Heart left ventricle (tissue), 16 donors: ENCODE measurements around the gene CAMTA1. TPM values are rescaled to one million over a fixed set of nuclear protein-coding genes. Genes with fewer than 3 reads are reported as not detected.

Experiments
- ATAC-seq, 4 donors: fragments of 200-7000 bp; cut with Tn5 transposase; one replicate each; pipeline ENCODE4 v1.9.1; 2020 to 2022; ENCODE audit warnings: moderate library complexity in 4 of 4, mild to moderate bottlenecking in 3 of 4, moderate number of reproducible peaks in 1 of 4
- DNase-seq, 5 donors: peaks; one replicate each; pipeline ENCODE4 v3.0.0-alpha.2; 2020
- H3K27ac ChIP-seq, 12 donors: fragments of 200-600 bp; sonication (generic) in 4 of 12; one replicate each; pipeline versions ENCODE4 v1.5.0 to v1.8.0; 2016 to 2022; ENCODE audit warnings: mild to moderate bottlenecking in 2 of 12
- H3K27me3 ChIP-seq, 9 donors: fragments of 200-600 bp; sonication (generic) in 2 of 9; one replicate each; pipeline versions ENCODE4 v1.5.1 to v1.8.0; 2016 to 2022; ENCODE audit warnings: mild to moderate bottlenecking in 3 of 9
- H3K36me3 ChIP-seq, 9 donors: fragments of 200-600 bp; sonication (generic) in 2 of 9; one replicate each; pipeline versions ENCODE4 v1.5.0 to v1.8.0; 2018 to 2022; ENCODE audit warnings: mild to moderate bottlenecking in 2 of 9
- H3K4me1 ChIP-seq, 12 donors: fragments of 200-600 bp; sonication (generic) in 4 of 12; one replicate each; pipeline versions ENCODE4 v1.5.0 to v1.8.0; 2016 to 2022; ENCODE audit warnings: mild to moderate bottlenecking in 3 of 12
- H3K4me3 ChIP-seq, 12 donors: fragments of 200-600 bp; sonication (generic) in 4 of 12; one replicate each; pipeline versions ENCODE4 v1.5.0 to v1.8.0; 2017 to 2022; ENCODE audit warnings: mild to moderate bottlenecking in 9 of 12, moderate library complexity in 4 of 12
- H3K9me3 ChIP-seq, 12 donors: fragments of 200-600 bp; sonication (generic) in 4 of 12; one replicate each; pipeline versions ENCODE4 v1.5.0 to v1.8.0; 2016 to 2022; ENCODE audit warnings: mild to moderate bottlenecking in 1 of 12
- POLR2A ChIP-seq, 2 donors: fragments of 450-650 bp; IDR thresholded peaks; one replicate each; pipeline ENCODE4 v1.6.1; 2017; ENCODE audit warnings: antibody characterized with exemption in 2 of 2, mild to moderate bottlenecking in 2 of 2, moderate library complexity in 2 of 2
- WGBS, 4 donors: extraction: QIAGEN DNeasy Blood & Tissue Kit in 2 of 4; methylation state at CpG; one replicate each; pipeline versions ENCODE4 v1.1.5 to v1.1.7; 2013 to 2018; 5-methylcytosine and 5-hydroxymethylcytosine counted together
- intact Hi-C, 10 donors: fragments of 100-400 bp; cut with DNase I; formaldehyde crosslinking; loops; one replicate each; pipeline versions ENCODE4 v1.11.1 to v1.14.2; 2022
- polyA plus RNA-seq, 2 donors: library from polyadenylated mRNA; stranded (reverse); fragments of 200-250 nt; gene quantifications; one replicate each; pipeline ENCODE4 v1.2.3, GENCODE V29; 2013
- total RNA-seq, 9 donors: library from RNA; depleted of rRNA in 2 of 9; stranded (reverse); fragments of >200 nt in 2 of 9; fragmentation: NEBNext Ultra II Directional in 3 of 9; extraction: Animal tissue kit (Norgen Biotek cat#: 25700) in 3 of 9; gene quantifications; one replicate each; pipeline versions ENCODE4 v1.1.0 to v1.2.4, GENCODE V29; 2016 to 2023
- TF ChIP-seq, protein P1 (sequence below), 12 donors: fragments of 200-600 bp; sonication (generic) in 4 of 12; IDR thresholded peaks; one replicate each; pipeline versions ENCODE4 v1.5.0 to v1.8.0; 2018 to 2022; ENCODE audit warnings: antibody characterized with exemption in 12 of 12, mild to moderate bottlenecking in 5 of 12
- donor health status: ischemic (EF 13 %, LVEDD 7.1; RV severe dilation, severe dysfunction).
- donor health status: healthy with polysubstance abuse.
- donor health status: DM: no; HTN: yes; CAD: no.
- donor health status: DM: no; HTN: no; CAD: no.
- donor health status: ischemic (EF 25% LVEDD 6.9; RV normal size, moderate dysfunction).
- donor health status: ischemic (EF 25% LVEDD 5.7; RV mildly dilated, moderate dysfunction).
- donor health status: healthy.
- donor health status: DM: yes; HTN: yes; CAD: no.
- donor health status: ischemic (EF 35%, LVEDD 5.7; RV mildly dilated, moderate dysfunction).
- donor health status: nonischemic (EF 11% LVEDD 7.7; RV severe dilation, severe dysfunction).
- donor health status: DM: yes; HTN: yes; CAD: no.
- donor health status: PGD.
- donor health status: ischemic (EF 29% LVEDD 5.4; RV normal size, mild dysfunction).
- donor health status: nonischemic (EF 23%, LVEDD 6.1; RV moderate dilation, normal function).

Gene CAMTA1
- total and polyA plus RNA-seq, 11 donors: 114 to 303 (median 137) TPM

DNA sequence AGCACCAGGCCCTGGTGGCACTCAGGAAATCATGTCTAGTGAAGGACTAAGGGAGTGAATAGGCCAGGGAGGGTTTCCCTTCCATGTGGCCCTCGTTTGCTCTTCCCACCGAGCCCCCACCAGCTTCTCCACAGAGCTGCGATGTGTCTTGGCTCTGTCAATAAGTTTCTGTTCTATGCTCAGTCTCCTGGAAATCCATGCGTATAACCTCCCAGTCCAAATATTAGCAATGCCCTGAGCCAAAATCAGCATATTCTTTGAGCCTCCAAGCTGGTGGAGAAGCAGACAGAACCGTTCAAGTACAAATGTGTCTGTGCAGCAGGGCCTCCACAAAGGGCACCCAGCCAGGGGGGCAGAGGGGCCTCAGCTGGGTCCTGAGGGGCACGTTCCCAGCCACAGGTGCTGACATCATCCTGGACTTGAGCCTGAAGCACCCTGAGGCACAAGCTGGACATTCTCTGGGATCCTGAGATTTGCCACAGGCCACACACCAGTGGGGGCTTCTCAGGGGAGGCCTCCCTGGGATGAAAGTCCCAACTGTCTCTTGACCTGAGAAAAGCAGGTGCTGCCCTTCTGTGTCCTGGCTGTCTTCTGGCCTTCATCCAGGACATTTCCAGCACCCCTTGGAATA is 635.3 kb downstream of the CAMTA1 start:
- no peak for ATAC-seq

DNA sequence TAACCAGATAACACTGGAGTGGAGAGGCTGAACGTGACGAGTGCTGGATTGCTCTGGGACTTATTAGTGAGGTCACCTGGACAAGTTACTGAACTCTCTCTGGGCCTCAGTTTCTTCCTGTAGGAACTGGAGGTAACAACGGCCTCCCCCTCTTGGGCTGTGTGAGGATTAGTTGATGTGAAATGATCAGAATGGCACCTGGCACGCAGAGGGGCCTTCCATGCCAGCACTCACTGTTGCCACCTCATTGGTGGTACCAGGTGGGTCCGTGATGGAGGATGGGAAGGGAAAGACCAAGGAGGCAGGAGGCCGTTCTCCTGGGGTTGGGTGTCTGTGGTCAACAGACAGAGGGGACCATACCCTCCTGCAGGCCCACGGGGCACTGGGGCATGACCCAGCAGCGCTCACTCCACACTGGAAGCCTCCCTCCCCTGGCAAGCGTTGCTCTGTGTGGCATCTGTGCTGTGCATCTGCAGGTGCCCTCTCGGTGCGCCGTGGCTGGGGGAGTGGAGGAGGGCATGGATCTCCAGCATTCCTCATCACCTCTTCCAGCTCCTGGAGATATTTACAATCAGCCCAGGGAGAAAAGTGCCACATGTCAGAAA is 636.3 kb downstream of the CAMTA1 start:
- Histone ChIP-seq H3K36me3 (no peaks in the 10 kb centered on the region), H3K9me3 (peaks cover 0 to 4% (median 0%) of the 10 kb centered on the region in 12 donors), H3K4me1 (no peaks in the 10 kb centered on the region), H3K4me3 (no peak overlapping the region), H3K27ac (no peak overlapping the region), H3K27me3 (no peaks in the 10 kb centered on the region)
- peak in 1 of 4 donors; percentile 23 for ATAC-seq
- intact Hi-C loops: no loop called here
- TF ChIP-seq, protein P1, sequence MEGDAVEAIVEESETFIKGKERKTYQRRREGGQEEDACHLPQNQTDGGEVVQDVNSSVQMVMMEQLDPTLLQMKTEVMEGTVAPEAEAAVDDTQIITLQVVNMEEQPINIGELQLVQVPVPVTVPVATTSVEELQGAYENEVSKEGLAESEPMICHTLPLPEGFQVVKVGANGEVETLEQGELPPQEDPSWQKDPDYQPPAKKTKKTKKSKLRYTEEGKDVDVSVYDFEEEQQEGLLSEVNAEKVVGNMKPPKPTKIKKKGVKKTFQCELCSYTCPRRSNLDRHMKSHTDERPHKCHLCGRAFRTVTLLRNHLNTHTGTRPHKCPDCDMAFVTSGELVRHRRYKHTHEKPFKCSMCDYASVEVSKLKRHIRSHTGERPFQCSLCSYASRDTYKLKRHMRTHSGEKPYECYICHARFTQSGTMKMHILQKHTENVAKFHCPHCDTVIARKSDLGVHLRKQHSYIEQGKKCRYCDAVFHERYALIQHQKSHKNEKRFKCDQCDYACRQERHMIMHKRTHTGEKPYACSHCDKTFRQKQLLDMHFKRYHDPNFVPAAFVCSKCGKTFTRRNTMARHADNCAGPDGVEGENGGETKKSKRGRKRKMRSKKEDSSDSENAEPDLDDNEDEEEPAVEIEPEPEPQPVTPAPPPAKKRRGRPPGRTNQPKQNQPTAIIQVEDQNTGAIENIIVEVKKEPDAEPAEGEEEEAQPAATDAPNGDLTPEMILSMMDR (IDR thresholded peaks at IDR 0.05): no peak
- TF ChIP-seq POLR2A (IDR thresholded peaks at IDR 0.05): no peak
- DNase-seq: peak in 3 of 5 donors; percentile 3 to 51 (median 14)
- 86 to 92% (median 87%) methylated on average over 12 of the region's 12 CpGs for WGBS, 4 donors

More for the DNA sequence above, 635.3 kb downstream of the CAMTA1 start:
- Histone ChIP-seq H3K36me3 (no peaks in the 10 kb centered on the region), H3K4me1 (no peaks in the 10 kb centered on the region), H3K27ac (no peak overlapping the region), H3K4me3 (no peak overlapping the region), H3K27me3 (no peaks in the 10 kb centered on the region), H3K9me3 (peaks cover 0 to 4% (median 0%) of the 10 kb centered on the region in 12 donors)
- intact Hi-C loops: no loop called here
- WGBS, 4 donors: 59 to 74% (median 69%) methylated on average over 6 of the region's 6 CpGs
- TF ChIP-seq POLR2A (IDR thresholded peaks at IDR 0.05): no peak
- TF ChIP-seq, protein P1 (IDR thresholded peaks at IDR 0.05): no peak
- peak in 3 of 5 donors; percentile 5 to 28 (median 8) for DNase-seq

DNA sequence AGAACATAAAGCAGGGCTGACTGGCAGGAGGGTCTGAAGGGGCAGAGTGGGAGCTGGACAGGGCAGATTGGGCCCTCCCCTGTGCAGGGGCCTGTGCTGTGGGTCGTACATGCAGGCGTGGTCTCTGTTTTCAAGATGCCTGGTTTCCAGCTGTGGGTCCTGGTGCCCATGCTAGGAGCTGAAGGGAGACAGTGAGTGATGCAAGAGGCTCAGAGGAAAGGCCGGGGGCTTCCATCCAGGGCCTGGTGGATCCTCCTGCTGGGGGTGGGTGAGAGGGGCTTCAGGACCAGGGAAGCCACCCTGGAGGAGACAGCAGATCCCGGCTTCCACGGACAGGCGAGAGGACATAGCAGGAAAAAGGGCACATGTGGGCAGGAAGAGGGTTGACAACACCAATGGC is 636.8 kb downstream of the CAMTA1 start:
- Histone ChIP-seq H3K4me3 (no peak overlapping the region), H3K27me3 (no peaks in the 10 kb centered on the region), H3K4me1 (peaks cover 0 to 3% (median 0%) of the 10 kb centered on the region in 12 donors), H3K27ac (no peak overlapping the region), H3K9me3 (peaks cover 0 to 4% (median 0%) of the 10 kb centered on the region in 12 donors), H3K36me3 (no peaks in the 10 kb centered on the region)
- DNase-seq: peak in 3 of 5 donors; percentile 8 to 36 (median 19)
- 93 to 96% (median 96%) methylated on average over 6 of the region's 6 CpGs for WGBS, 4 donors
- TF ChIP-seq POLR2A (IDR thresholded peaks at IDR 0.05): no peak
- TF ChIP-seq, protein P1 (IDR thresholded peaks at IDR 0.05): no peak
- intact Hi-C loops: no loop called here
- ATAC-seq: no peak

DNA sequence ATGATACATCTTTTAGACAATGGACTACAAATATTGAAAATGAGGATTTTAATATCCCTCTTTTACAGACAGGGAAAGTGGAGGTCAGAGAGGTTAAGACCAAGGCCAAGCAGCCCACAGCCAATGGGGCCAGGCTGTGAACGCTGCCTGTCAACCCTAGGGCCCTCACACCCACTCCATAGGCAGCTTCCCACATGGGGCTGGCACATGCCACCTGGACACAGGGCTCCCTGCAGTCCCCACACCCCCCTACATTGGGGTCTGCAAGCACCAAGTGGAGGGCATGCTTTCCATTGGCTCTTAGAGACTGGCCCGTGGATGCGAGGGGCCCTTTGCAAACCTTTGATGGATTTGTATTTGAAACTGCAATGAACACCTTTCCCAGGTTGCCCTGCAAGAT is 637.3 kb downstream of the CAMTA1 start:
- intact Hi-C loops: no loop called here
- H3K27ac ChIP-seq: no peak overlapping the region
- no peak overlapping the region for H3K4me3 ChIP-seq
- peaks cover 0 to 4% (median 0%) of the 10 kb centered on the region in 12 donors for H3K9me3 ChIP-seq
- ATAC-seq (no peak), DNase-seq (peak in 3 of 5 donors; percentile 3 to 44 (median 12))
- no peak for TF ChIP-seq POLR2A (IDR thresholded peaks at IDR 0.05)
- TF ChIP-seq, protein P1 (IDR thresholded peaks at IDR 0.05): no peak
- H3K36me3 ChIP-seq: no peaks in the 10 kb centered on the region
- no peaks in the 10 kb centered on the region for H3K27me3 ChIP-seq
- H3K4me1 ChIP-seq: peaks cover 0 to 7% (median 0%) of the 10 kb centered on the region in 12 donors
- 88 to 98% (median 92%) methylated on average over 3 of the region's 3 CpGs for WGBS, 4 donors
